BE2C (cell line): ENCODE results near the gene SNX27.

Experiments
- DNase-seq: peaks from one replicate; pipeline ENCODE4 v3.0.0-alpha.2; 2020
- H3K27me3 ChIP-seq: fragments of 250-450 bp; sonication (Bioruptor Pico); 2 replicates; pipeline ENCODE4 v1.5.1; 2020; ENCODE audit warnings: mild to moderate bottlenecking
- H3K36me3 ChIP-seq: fragments of 250-450 bp; sonication (Bioruptor Pico); 2 replicates; pipeline ENCODE4 v1.5.1; 2020; ENCODE audit warnings: mild to moderate bottlenecking
- H3K4me1 ChIP-seq: fragments of 250-450 bp; sonication (Bioruptor Pico); 2 replicates; pipeline ENCODE4 v1.5.1; 2020
- H3K4me3 ChIP-seq: 2 replicates; pipeline ENCODE4 v1.5.1; 2011; ENCODE audit warnings: low read depth, low read length
- H3K9me3 ChIP-seq: fragments of 250-450 bp; sonication (Bioruptor Pico); 2 replicates; pipeline ENCODE4 v1.5.1; 2020
- CTCF ChIP-seq: IDR thresholded peaks from 2 replicates; pipeline ENCODE4 v1.5.1; 2012; ENCODE audit warnings: mild to moderate bottlenecking, low read depth, low read length

SNX27 gene

GRCh38 chr1:151692226-151692625 lies 80.4 kb downstream of the SNX27 start:
- Histone ChIP-seq H3K4me1 (no peaks in the 10 kb centered on the region), H3K36me3 (peaks cover 6% of the 10 kb centered on the region), H3K9me3 (no peaks in the 10 kb centered on the region), H3K4me3 (no peak overlapping the region), H3K27me3 (no peaks in the 10 kb centered on the region)
- DNase-seq, result no peak
- TF ChIP-seq CTCF, result no peak

- H3K4me1 ChIP-seq, result no peaks in the 10 kb centered on the region
- no peak for DNase-seq
- H3K27me3 ChIP-seq, result no peaks in the 10 kb centered on the region
- no peak overlapping the region for H3K4me3 ChIP-seq
- TF ChIP-seq CTCF, result peak; percentile 98
- H3K9me3 ChIP-seq, result no peaks in the 10 kb centered on the region
- H3K36me3 ChIP-seq, result peaks cover 6% of the 10 kb centered on the region
Measured at GRCh38 chr1:151693057-151693651, 81.3 kb downstream of the SNX27 start.

GRCh38 chr1:151701515-151701914 lies 89.7 kb downstream of the SNX27 start:
- DNase-seq, result no peak
- no peaks in the 10 kb centered on the region for H3K4me1 ChIP-seq
- no peak for TF ChIP-seq CTCF

GRCh38 chr1:151702936-151703335 lies 91.1 kb downstream of the SNX27 start:
- peaks cover 20% of the 10 kb centered on the region for H3K36me3 ChIP-seq

More at GRCh38 chr1:151701515-151701914, 89.7 kb downstream of the SNX27 start:
- peaks cover 15% of the 10 kb centered on the region for H3K36me3 ChIP-seq
- no peaks in the 10 kb centered on the region for H3K9me3 ChIP-seq
- no peaks in the 10 kb centered on the region for H3K27me3 ChIP-seq
- H3K4me3 ChIP-seq, result no peak overlapping the region

GRCh38 chr1:151703813-151704212 lies 92.0 kb downstream of the SNX27 start:
- H3K4me1 ChIP-seq, result no peaks in the 10 kb centered on the region
- no peak for TF ChIP-seq CTCF
- H3K4me3 ChIP-seq, result no peak overlapping the region
- H3K27me3 ChIP-seq, result no peaks in the 10 kb centered on the region
- H3K36me3 ChIP-seq, result peaks cover 18% of the 10 kb centered on the region
- no peak for DNase-seq
- H3K9me3 ChIP-seq, result no peaks in the 10 kb centered on the region

More at GRCh38 chr1:151702936-151703335, 91.1 kb downstream of the SNX27 start:
- Histone ChIP-seq H3K27me3 (no peaks in the 10 kb centered on the region), H3K4me3 (no peak overlapping the region), H3K9me3 (no peaks in the 10 kb centered on the region), H3K4me1 (no peaks in the 10 kb centered on the region)
- DNase-seq, result no peak
- TF ChIP-seq CTCF, result no peak

GRCh38 chr1:151704246-151704645 lies 92.4 kb downstream of the SNX27 start:
- Histone ChIP-seq H3K4me3 (no peak overlapping the region), H3K27me3 (no peaks in the 10 kb centered on the region), H3K9me3 (no peaks in the 10 kb centered on the region), H3K4me1 (no peaks in the 10 kb centered on the region), H3K36me3 (peaks cover 14% of the 10 kb centered on the region)
- no peak for DNase-seq
- no peak for TF ChIP-seq CTCF
